ENCODE measurements around the gene DIABLO. TPM values are rescaled to one million over a fixed set of nuclear protein-coding genes. Genes with fewer than 3 reads are reported as not detected.

DIABLO gene
- total and polyA plus RNA-seq, 9 of the 15 experiments (the other 6 are each of a cell fraction or from before 2014, with no cell fraction given), result 37.3 to 101 (median 80.1) TPM

DNA sequence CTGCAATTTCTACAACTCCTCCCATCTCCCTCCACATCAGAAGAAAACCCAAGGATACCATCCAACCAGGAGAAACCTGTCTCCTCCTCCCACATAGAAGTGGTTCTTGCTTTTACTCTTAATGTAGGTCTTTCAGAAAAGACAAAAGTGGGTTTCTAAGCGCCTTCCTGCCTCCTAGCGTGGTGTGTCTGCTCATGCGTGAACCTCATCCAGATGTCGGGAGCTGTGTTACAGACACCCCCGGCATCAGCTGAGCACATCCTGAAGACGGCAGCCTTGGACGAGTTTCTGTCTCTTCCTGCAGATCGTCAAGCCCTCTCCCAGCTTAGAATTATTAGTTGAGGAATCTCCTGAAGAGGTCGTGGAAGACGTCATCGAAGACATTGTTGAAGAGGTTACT is 33.4 kb downstream of the DIABLO start (continued):
- TF ChIP-seq, protein P1, sequence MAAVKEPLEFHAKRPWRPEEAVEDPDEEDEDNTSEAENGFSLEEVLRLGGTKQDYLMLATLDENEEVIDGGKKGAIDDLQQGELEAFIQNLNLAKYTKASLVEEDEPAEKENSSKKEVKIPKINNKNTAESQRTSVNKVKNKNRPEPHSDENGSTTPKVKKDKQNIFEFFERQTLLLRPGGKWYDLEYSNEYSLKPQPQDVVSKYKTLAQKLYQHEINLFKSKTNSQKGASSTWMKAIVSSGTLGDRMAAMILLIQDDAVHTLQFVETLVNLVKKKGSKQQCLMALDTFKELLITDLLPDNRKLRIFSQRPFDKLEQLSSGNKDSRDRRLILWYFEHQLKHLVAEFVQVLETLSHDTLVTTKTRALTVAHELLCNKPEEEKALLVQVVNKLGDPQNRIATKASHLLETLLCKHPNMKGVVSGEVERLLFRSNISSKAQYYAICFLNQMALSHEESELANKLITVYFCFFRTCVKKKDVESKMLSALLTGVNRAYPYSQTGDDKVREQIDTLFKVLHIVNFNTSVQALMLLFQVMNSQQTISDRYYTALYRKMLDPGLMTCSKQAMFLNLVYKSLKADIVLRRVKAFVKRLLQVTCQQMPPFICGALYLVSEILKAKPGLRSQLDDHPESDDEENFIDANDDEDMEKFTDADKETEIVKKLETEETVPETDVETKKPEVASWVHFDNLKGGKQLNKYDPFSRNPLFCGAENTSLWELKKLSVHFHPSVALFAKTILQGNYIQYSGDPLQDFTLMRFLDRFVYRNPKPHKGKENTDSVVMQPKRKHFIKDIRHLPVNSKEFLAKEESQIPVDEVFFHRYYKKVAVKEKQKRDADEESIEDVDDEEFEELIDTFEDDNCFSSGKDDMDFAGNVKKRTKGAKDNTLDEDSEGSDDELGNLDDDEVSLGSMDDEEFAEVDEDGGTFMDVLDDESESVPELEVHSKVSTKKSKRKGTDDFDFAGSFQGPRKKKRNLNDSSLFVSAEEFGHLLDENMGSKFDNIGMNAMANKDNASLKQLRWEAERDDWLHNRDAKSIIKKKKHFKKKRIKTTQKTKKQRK (IDR thresholded peaks at IDR 0.05; ENCODE audit: borderline replicate concordance, low read depth, low read length), result no peak

DNA sequence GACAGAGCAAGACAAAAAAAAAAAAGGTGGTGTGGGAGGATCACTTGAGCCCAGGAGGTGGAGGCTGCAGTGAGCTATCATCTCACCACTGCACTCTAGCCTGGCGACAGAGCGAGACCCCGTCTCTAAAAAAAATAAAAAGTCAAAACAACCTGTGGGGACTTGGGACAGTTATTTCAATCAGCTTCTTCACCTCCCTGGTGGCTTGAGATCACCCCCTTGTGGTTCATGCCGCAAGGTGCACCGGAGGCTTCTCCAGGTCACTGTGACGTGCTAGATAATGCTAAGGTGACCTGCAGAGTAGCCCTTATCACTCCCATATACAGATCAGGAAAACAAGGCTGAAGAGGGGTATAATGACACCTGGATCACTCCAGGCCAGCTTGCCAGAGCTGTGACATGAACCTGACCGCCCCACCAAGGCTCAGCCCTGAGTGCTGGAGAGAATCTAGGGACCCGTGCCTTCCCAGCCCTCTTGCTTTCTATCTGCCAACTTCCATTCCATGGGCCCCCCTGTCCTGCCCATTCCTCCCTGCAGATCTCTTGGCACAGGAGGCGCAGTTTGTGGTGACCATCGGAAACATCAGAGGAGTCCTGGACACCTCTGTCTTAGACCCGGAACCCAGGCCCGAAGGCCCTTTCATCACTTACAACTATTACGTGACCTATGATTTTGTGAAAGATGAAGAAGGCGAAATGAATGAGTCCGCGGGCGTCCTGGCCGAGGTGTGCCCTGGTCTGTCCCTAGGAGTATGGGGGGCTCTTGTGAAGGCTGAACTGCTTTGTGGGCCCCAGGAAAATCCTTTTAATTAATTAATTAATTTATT is 34.8 kb downstream of the DIABLO start:
- ChIA-PET POLR2A (interaction anchor here (0.6 to 1.6 kb wide), 6 partner anchors 14 to 209 kb away, joined by 3 to 5 read pairs (median 4); no protein-coding TSS in a partner anchor), CTCF (ENCODE audit: low intra/inter-chr PET ratio) (interaction anchor here (1.0 to 2.1 kb wide), 4 partner anchors 12 to 137 kb away, joined by 3 to 19 read pairs (median 6); no protein-coding TSS in a partner anchor)
- FAIRE-seq (peak; percentile 99), DNase-seq (ENCODE audit: extremely low read depth in 1 of 4, low spot score in 3 of 4) (peak; percentile 81 to 88 (median 86)), ATAC-seq (peak; percentile 98)
- WGBS (ENCODE audit: insufficient coverage, low coverage, missing lambda C conversion rate), result 43% methylated on average over 18 of the region's 18 CpGs
- no peaks in the 10 kb centered on the region for H3K36me3 ChIP-seq (ENCODE audit: control insufficient read depth, insufficient read depth, low read length)
- no peaks in the 10 kb centered on the region for H4K20me1 ChIP-seq (replicated peaks; ENCODE audit: control insufficient read depth, insufficient read depth, low read length)
- H3K9me1 ChIP-seq (ENCODE audit: control insufficient read depth, insufficient read depth, low read length), result no peaks in the 10 kb centered on the region
- intact Hi-C loops (cut with micrococcal nuclease) (loop anchor here (1.0 to 5.0 kb wide), 3 partner anchors 34 to 137 kb away; no protein-coding TSS in a partner anchor), in situ Hi-C loops (cut with MboI) (loop anchor here (5.0 kb wide), 1 partner anchor 149 kb away; no protein-coding TSS in a partner anchor)
- H3K79me2 ChIP-seq (ENCODE audit: control insufficient read depth, insufficient read depth, low read length), result no peaks in the 10 kb centered on the region
- H3K4me1 ChIP-seq (replicated peaks in 1 of 2; ENCODE audit: control insufficient read depth in 2 of 2, insufficient read depth in 2 of 2, low read length in 2 of 2), result peaks cover 8 to 19% of the 10 kb centered on the region in 2 experiments; a peak in 4 of 5 replicates
- no TSS peak for BruUV-seq (replicated peaks)
- no peak overlapping the region for H3K4me3 ChIP-seq
- H3K9me3 ChIP-seq (replicated peaks; ENCODE audit: control insufficient read depth, insufficient read depth, low read depth, low read length), result peaks cover 13% of the 10 kb centered on the region
- peak overlapping the region in 1 of 2 experiments; percentile 15; a peak in 1 of 4 replicates for H3K9ac ChIP-seq (ENCODE audit: insufficient read depth in 1 of 2, low read depth in 2 of 2, low read length in 2 of 2)
- H3K27me3 ChIP-seq (ENCODE audit: control insufficient read depth in 2 of 2, insufficient read depth in 2 of 2, low read length in 2 of 2), result no peaks in the 10 kb centered on the region
- peak overlapping the region; percentile 21; the same call in 1 of the 2 replicates for H3K4me2 ChIP-seq (ENCODE audit: insufficient read depth, low read length)
- H2AFZ ChIP-seq (ENCODE audit: low read depth, low read length), result peak overlapping the region; percentile 84
- H3K27ac ChIP-seq (ENCODE audit: extremely low read depth, low read depth, low read length), result no peak overlapping the region
- peak; percentile 89 for TF ChIP-seq SMC3 (conservative IDR thresholded peaks at IDR 0.05; ENCODE audit: insufficient read depth, low read depth, low read length)
- peak; percentile 24; the same call in 1 of the 2 replicates for TF ChIP-seq KLF16 (IDR thresholded peaks at IDR 0.05)
- TF ChIP-seq, protein P2, sequence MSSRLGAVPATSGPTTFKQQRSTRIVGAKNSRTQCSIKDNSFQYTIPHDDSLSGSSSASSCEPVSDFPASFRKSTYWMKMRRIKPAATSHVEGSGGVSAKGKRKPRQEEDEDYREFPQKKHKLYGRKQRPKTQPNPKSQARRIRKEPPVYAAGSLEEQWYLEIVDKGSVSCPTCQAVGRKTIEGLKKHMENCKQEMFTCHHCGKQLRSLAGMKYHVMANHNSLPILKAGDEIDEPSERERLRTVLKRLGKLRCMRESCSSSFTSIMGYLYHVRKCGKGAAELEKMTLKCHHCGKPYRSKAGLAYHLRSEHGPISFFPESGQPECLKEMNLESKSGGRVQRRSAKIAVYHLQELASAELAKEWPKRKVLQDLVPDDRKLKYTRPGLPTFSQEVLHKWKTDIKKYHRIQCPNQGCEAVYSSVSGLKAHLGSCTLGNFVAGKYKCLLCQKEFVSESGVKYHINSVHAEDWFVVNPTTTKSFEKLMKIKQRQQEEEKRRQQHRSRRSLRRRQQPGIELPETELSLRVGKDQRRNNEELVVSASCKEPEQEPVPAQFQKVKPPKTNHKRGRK (tag; IDR thresholded peaks at IDR 0.05), result no peak
- no peak for TF ChIP-seq ZNF584 (CRISPR knock-in tag; IDR thresholded peaks at IDR 0.05; ENCODE audit: low read depth)
- TF ChIP-seq ZBTB33 (CRISPR knock-in tag; IDR thresholded peaks at IDR 0.05), result peak; percentile 55; the same call in 1 of the 2 replicates
- no peak for TF ChIP-seq BHLHE40 (IDR thresholded peaks at IDR 0.05; ENCODE audit: low read length)
